WTC11 (cell line): Measurements from ENCODE around the gene ZNF57.

Experiments used
- E2F1 ChIP-seq: sonication (generic); formaldehyde crosslinking; IDR thresholded peaks from 2 replicates; pipeline ENCODE4 v1.8.0; 2022; ENCODE audit warnings: mild to moderate bottlenecking, missing genetic modification reagents
- FOXK1 ChIP-seq: sonication (generic); formaldehyde crosslinking; IDR thresholded peaks from 2 replicates; pipeline ENCODE4 v1.8.0; 2022; ENCODE audit warnings: mild to moderate bottlenecking, moderate library complexity, missing genetic modification reagents
- MLX ChIP-seq: sonication (generic); formaldehyde crosslinking; IDR thresholded peaks from 2 replicates; pipeline ENCODE4 v1.8.1; 2023; ENCODE audit warnings: mild to moderate bottlenecking, missing genetic modification reagents, moderate library complexity
- NFATC4 ChIP-seq: fragments of 250-450 bp; sonication (Bioruptor Pico); IDR thresholded peaks from 2 replicates; pipeline ENCODE4 v1.9.0; 2021; ENCODE audit warnings: mild to moderate bottlenecking
- NFYB ChIP-seq: sonication (generic); formaldehyde crosslinking; conservative IDR thresholded peaks from 2 replicates; pipeline ENCODE4 v1.8.0; 2022; ENCODE audit warnings: low read depth, missing genetic modification reagents
- NR2C2 ChIP-seq: sonication (generic); formaldehyde crosslinking; IDR thresholded peaks from 2 replicates; pipeline ENCODE4 v1.8.0; 2022; ENCODE audit warnings: mild to moderate bottlenecking, missing genetic modification reagents
- TEAD1 ChIP-seq: sonication (generic); formaldehyde crosslinking; IDR thresholded peaks from 2 replicates; pipeline ENCODE4 v1.8.0; 2022; ENCODE audit warnings: mild to moderate bottlenecking, missing genetic modification reagents
- USF2 ChIP-seq: sonication (generic); formaldehyde crosslinking; IDR thresholded peaks from 2 replicates; pipeline ENCODE4 v1.8.1; 2023; ENCODE audit warnings: mild to moderate bottlenecking, missing genetic modification reagents, moderate library complexity
- ZNF121 ChIP-seq: sonication (generic); formaldehyde crosslinking; IDR thresholded peaks from 2 replicates; pipeline ENCODE4 v1.8.0; 2023; ENCODE audit warnings: missing genetic modification reagents
- TF ChIP-seq, protein P1 (sequence below): fragments of 200-600 bp; IDR thresholded peaks from 2 replicates; pipeline ENCODE4 v1.8.0; 2022; ENCODE audit warnings: antibody characterized with exemption
- TF ChIP-seq, protein P2 (sequence below): sonication (generic); formaldehyde crosslinking; IDR thresholded peaks from 2 replicates; pipeline ENCODE4 v1.8.0; 2023; ENCODE audit warnings: missing genetic modification reagents, mild to moderate bottlenecking, borderline replicate concordance
- TF ChIP-seq, protein P3 (sequence below): sonication (generic); formaldehyde crosslinking; IDR thresholded peaks from 2 replicates; pipeline ENCODE4 v1.8.0; 2022; ENCODE audit warnings: mild to moderate bottlenecking, missing genetic modification reagents

- TF ChIP-seq ZNF121 (CRISPR knock-in tag) = no peak
- TF ChIP-seq, protein P1, sequence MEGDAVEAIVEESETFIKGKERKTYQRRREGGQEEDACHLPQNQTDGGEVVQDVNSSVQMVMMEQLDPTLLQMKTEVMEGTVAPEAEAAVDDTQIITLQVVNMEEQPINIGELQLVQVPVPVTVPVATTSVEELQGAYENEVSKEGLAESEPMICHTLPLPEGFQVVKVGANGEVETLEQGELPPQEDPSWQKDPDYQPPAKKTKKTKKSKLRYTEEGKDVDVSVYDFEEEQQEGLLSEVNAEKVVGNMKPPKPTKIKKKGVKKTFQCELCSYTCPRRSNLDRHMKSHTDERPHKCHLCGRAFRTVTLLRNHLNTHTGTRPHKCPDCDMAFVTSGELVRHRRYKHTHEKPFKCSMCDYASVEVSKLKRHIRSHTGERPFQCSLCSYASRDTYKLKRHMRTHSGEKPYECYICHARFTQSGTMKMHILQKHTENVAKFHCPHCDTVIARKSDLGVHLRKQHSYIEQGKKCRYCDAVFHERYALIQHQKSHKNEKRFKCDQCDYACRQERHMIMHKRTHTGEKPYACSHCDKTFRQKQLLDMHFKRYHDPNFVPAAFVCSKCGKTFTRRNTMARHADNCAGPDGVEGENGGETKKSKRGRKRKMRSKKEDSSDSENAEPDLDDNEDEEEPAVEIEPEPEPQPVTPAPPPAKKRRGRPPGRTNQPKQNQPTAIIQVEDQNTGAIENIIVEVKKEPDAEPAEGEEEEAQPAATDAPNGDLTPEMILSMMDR = no peak
- no peak for TF ChIP-seq MLX (CRISPR knock-in tag)
- TF ChIP-seq TEAD1 (CRISPR knock-in tag) = no peak
- no peak for TF ChIP-seq NR2C2
- no peak for TF ChIP-seq NFATC4
- TF ChIP-seq, protein P2, sequence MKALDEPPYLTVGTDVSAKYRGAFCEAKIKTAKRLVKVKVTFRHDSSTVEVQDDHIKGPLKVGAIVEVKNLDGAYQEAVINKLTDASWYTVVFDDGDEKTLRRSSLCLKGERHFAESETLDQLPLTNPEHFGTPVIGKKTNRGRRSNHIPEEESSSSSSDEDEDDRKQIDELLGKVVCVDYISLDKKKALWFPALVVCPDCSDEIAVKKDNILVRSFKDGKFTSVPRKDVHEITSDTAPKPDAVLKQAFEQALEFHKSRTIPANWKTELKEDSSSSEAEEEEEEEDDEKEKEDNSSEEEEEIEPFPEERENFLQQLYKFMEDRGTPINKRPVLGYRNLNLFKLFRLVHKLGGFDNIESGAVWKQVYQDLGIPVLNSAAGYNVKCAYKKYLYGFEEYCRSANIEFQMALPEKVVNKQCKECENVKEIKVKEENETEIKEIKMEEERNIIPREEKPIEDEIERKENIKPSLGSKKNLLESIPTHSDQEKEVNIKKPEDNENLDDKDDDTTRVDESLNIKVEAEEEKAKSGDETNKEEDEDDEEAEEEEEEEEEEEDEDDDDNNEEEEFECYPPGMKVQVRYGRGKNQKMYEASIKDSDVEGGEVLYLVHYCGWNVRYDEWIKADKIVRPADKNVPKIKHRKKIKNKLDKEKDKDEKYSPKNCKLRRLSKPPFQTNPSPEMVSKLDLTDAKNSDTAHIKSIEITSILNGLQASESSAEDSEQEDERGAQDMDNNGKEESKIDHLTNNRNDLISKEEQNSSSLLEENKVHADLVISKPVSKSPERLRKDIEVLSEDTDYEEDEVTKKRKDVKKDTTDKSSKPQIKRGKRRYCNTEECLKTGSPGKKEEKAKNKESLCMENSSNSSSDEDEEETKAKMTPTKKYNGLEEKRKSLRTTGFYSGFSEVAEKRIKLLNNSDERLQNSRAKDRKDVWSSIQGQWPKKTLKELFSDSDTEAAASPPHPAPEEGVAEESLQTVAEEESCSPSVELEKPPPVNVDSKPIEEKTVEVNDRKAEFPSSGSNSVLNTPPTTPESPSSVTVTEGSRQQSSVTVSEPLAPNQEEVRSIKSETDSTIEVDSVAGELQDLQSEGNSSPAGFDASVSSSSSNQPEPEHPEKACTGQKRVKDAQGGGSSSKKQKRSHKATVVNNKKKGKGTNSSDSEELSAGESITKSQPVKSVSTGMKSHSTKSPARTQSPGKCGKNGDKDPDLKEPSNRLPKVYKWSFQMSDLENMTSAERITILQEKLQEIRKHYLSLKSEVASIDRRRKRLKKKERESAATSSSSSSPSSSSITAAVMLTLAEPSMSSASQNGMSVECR (CRISPR knock-in tag) = no peak
- TF ChIP-seq E2F1 (CRISPR knock-in tag) = no peak
- TF ChIP-seq, protein P3, sequence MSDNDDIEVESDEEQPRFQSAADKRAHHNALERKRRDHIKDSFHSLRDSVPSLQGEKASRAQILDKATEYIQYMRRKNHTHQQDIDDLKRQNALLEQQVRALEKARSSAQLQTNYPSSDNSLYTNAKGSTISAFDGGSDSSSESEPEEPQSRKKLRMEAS (CRISPR knock-in tag) = no peak
- TF ChIP-seq FOXK1 = no peak
- TF ChIP-seq NFYB (CRISPR knock-in tag) = no peak
- TF ChIP-seq USF2 (CRISPR knock-in tag) = no peak
Measured at GRCh38 chr19:2960120-2960519, 59.4 kb downstream of the ZNF57 start.
